H9 (cell line): Measurements from ENCODE around the gene MARK2. TPM values are rescaled to one million over a fixed set of nuclear protein-coding genes. Genes with fewer than 3 reads are reported as not detected.

Source experiments
- DNase-seq: peaks from one replicate; pipeline ENCODE4 v3.0.0-alpha.2; 2017
- H2AFZ ChIP-seq: one replicate; pipeline ENCODE4 v1.6.1; 2013; ENCODE audit warnings: mild to moderate bottlenecking, low read length, control low read depth, moderate library complexity
- H2AK5ac ChIP-seq: 2 replicates; pipeline ENCODE4 v1.6.1; 2013; ENCODE audit warnings: low read length, control low read depth, mixed read lengths; ENCODE audit not compliant: insufficient read length
- H2BK120ac ChIP-seq: one replicate; pipeline ENCODE4 v1.6.1; 2013; ENCODE audit warnings: low read depth, mild to moderate bottlenecking, low read length, control low read depth, inconsistent platforms; ENCODE audit not compliant: poor library complexity, severe bottlenecking
- H2BK12ac ChIP-seq: 2 replicates; pipeline ENCODE4 v1.6.1; 2013; ENCODE audit warnings: low read length, control low read depth, mixed read lengths, low read depth; ENCODE audit not compliant: insufficient read length
- H2BK15ac ChIP-seq: 2 replicates; pipeline ENCODE4 v1.6.1; 2013; ENCODE audit warnings: low read depth, low read length, control low read depth
- H2BK20ac ChIP-seq: one replicate; pipeline ENCODE4 v1.6.1; 2013; ENCODE audit warnings: low read depth, mild to moderate bottlenecking, low read length, control low read depth, inconsistent platforms; ENCODE audit not compliant: poor library complexity, severe bottlenecking
- H2BK5ac ChIP-seq: 2 replicates; pipeline ENCODE4 v1.6.1; 2013; ENCODE audit warnings: low read length, control low read depth, mixed read lengths; ENCODE audit not compliant: insufficient read length
- H3K14ac ChIP-seq: 2 replicates; pipeline ENCODE4 v1.6.1; 2013; ENCODE audit warnings: low read length, control low read depth; ENCODE audit not compliant: insufficient read depth
- H3K18ac ChIP-seq: 2 replicates; pipeline ENCODE4 v1.6.1; 2013; ENCODE audit warnings: low read depth, mild to moderate bottlenecking, mixed read lengths, low read length, control low read depth; ENCODE audit not compliant: insufficient read length
- H3K23ac ChIP-seq: 2 replicates; pipeline ENCODE4 v1.6.1; 2013; ENCODE audit warnings: low read length, control low read depth, mixed read lengths, low read depth; ENCODE audit not compliant: insufficient read length
- H3K23me2 ChIP-seq: 2 replicates; pipeline ENCODE4 v1.6.1; 2013; ENCODE audit warnings: low read depth, mild to moderate bottlenecking, mixed read lengths, low read length, control low read depth; ENCODE audit not compliant: insufficient read length, poor library complexity, severe bottlenecking
- H3K27ac ChIP-seq: 2 replicates; pipeline ENCODE4 v1.5.1; 2013; ENCODE audit warnings: low read length, control low read depth, mixed read lengths, low read depth; ENCODE audit not compliant: insufficient read length
- H3K27me3 ChIP-seq: 2 replicates; pipeline ENCODE4 v1.6.1; 2013; ENCODE audit warnings: low read length, control low read depth, inconsistent platforms; ENCODE audit not compliant: insufficient read depth
- H3K4ac ChIP-seq: 2 replicates; pipeline ENCODE4 v1.6.1; 2013; ENCODE audit warnings: low read depth, mild to moderate bottlenecking, control low read depth, inconsistent platforms, low read length, moderate library complexity
- H3K4me1 ChIP-seq: 2 replicates; pipeline ENCODE4 v1.6.1; 2013; ENCODE audit warnings: low read length, control low read depth, inconsistent platforms; ENCODE audit not compliant: insufficient read depth
- H3K4me2 ChIP-seq: 2 replicates; pipeline ENCODE4 v1.6.1; 2013; ENCODE audit warnings: low read length, control low read depth, mixed read lengths; ENCODE audit not compliant: insufficient read length, insufficient read depth
- H3K56ac ChIP-seq: 2 replicates; pipeline ENCODE4 v1.6.1; 2013; ENCODE audit warnings: low read depth, mild to moderate bottlenecking, mixed read lengths, low read length, control low read depth; ENCODE audit not compliant: insufficient read length
- H3K79me1 ChIP-seq: 2 replicates; pipeline ENCODE4 v1.6.1; 2013; ENCODE audit warnings: low read depth, mild to moderate bottlenecking, moderate library complexity, low read length, control low read depth, inconsistent platforms; ENCODE audit not compliant: insufficient read depth, poor library complexity, severe bottlenecking
- H3K79me2 ChIP-seq: 2 replicates; pipeline ENCODE4 v1.6.1; 2013; ENCODE audit warnings: low read length, control low read depth, inconsistent platforms; ENCODE audit not compliant: insufficient read depth
- H3K9ac ChIP-seq: 2 replicates; pipeline ENCODE4 v1.6.1; 2013; ENCODE audit warnings: low read length, control low read depth, mixed read lengths; ENCODE audit not compliant: insufficient read length; ENCODE audit errors: extremely low read depth
- H3K9me3 ChIP-seq: one replicate; pipeline ENCODE4 v1.6.1; 2013; ENCODE audit warnings: low read depth, low read length, inconsistent platforms; ENCODE audit not compliant: control insufficient read depth
- H3T11ph ChIP-seq: one replicate; pipeline ENCODE4 v1.6.1; 2013; ENCODE audit warnings: mild to moderate bottlenecking, low read length, control low read depth, inconsistent platforms
- H4K20me1 ChIP-seq: one replicate; pipeline ENCODE4 v1.6.1; 2013; ENCODE audit not compliant: control insufficient read depth, insufficient read length, insufficient read depth
- H4K5ac ChIP-seq: 2 replicates; pipeline ENCODE4 v1.6.1; 2013; ENCODE audit warnings: low read depth, mild to moderate bottlenecking, mixed read lengths, low read length, control low read depth; ENCODE audit not compliant: insufficient read length
- H4K8ac ChIP-seq: replicated peaks from 2 replicates; pipeline ENCODE4 v1.6.1; 2013; ENCODE audit warnings: low read length, control low read depth, mixed read lengths, low read depth; ENCODE audit not compliant: insufficient read length
- H4K91ac ChIP-seq: 2 replicates; pipeline ENCODE4 v1.6.1; 2013; ENCODE audit warnings: low read depth, mild to moderate bottlenecking, moderate library complexity, mixed read lengths, low read length, control low read depth; ENCODE audit not compliant: insufficient read length
- H3K27ac Mint-ChIP-seq, 3 experiments: 2 replicates in 2 of 3; 3 replicates in 1 of 3; pipeline ENCODE4 v1.8.0; 2020 to 2021; ENCODE audit warnings: mixed read lengths in 3 of 3, mild to moderate bottlenecking in 1 of 3, moderate library complexity in 1 of 3
- H3K27me3 Mint-ChIP-seq: 2 replicates; pipeline ENCODE4 v1.8.0; 2021; ENCODE audit warnings: low read depth, mild to moderate bottlenecking, moderate library complexity, mixed read lengths
- H3K36me3 Mint-ChIP-seq, 3 experiments: 2 replicates in 2 of 3; 3 replicates in 1 of 3; pipeline ENCODE4 v1.8.0; 2020 to 2021; ENCODE audit warnings: low read depth in 3 of 3, mixed read lengths in 3 of 3; ENCODE audit not compliant: insufficient read depth in 1 of 3
- H3K4me1 Mint-ChIP-seq, 2 experiments: 2 replicates each; pipeline ENCODE4 v1.8.0; 2020; ENCODE audit warnings: mixed read lengths in 2 of 2
- H3K4me3 Mint-ChIP-seq, 2 experiments: 2 replicates in 1 of 2; 3 replicates in 1 of 2; pipeline ENCODE4 v1.8.0; 2020 to 2021; ENCODE audit warnings: mild to moderate bottlenecking in 2 of 2, mixed read lengths in 2 of 2, moderate library complexity in 1 of 2
- H3K9me3 Mint-ChIP-seq, 2 experiments: 2 replicates in 1 of 2; 3 replicates in 1 of 2; pipeline ENCODE4 v1.8.0; 2020; ENCODE audit warnings: mild to moderate bottlenecking in 2 of 2, mixed read lengths in 2 of 2, moderate library complexity in 1 of 2
- WGBS: extraction: QIAGEN DNeasy Blood & Tissue Kit; methylation state at CpG from one replicate; pipeline ENCODE4 v1.1.7; 2013; ENCODE audit warnings: missing lambda C conversion rate, low lambda C conversion rate, mixed read lengths; ENCODE audit not compliant: insufficient read length; ENCODE audit errors: extremely low coverage; 5-methylcytosine and 5-hydroxymethylcytosine counted together
- total RNA-seq: library from RNA; stranded (reverse); gene quantifications from 2 replicates; pipeline ENCODE4 v1.2.1, GENCODE V29; 2021
- TF ChIP-seq, protein P1 (sequence below): fragments of 200-600 bp; sonication (generic); conservative IDR thresholded peaks from 3 replicates; pipeline ENCODE4 v1.8.0; 2021; ENCODE audit warnings: antibody characterized with exemption, mild to moderate bottlenecking

The MARK2 gene
- total RNA-seq, 1 experiment from 2014 or later, result 45.7 TPM

DNA sequence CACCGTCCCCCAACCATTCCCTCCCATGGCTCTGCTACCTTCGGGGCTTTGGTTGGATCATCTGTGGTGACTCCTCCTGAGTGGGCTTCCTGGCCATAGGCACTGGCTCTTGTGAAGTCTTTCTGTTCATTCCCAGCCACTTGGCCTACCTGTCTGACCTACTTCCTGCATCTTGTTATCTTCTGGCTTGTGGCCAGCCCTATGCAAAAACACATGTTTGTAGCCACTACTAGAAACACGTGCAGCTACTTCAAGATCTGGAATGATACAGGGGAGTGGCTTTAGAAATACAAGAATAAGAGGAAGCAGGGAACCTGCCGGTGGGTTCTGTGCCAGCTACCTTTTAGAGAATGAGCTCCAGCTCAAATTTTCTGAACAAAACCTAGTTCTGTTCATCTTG lies 57.2 kb downstream of the MARK2 start:
- peaks cover 3% of the 10 kb centered on the region for H3K79me1 ChIP-seq
- H3K9ac ChIP-seq, result no peak overlapping the region
- H3K9me3 ChIP-seq, result no peaks in the 10 kb centered on the region
- no peak overlapping the region for H3K18ac ChIP-seq
- no peaks in the 10 kb centered on the region for H4K20me1 ChIP-seq
- Mint-ChIP-seq H3K27ac (no peak overlapping the region), H3K9me3 (no peaks in the 10 kb centered on the region), H3K4me3 (no peak overlapping the region), H3K4me1 (peaks cover 4 to 9% of the 10 kb centered on the region in 2 experiments; a peak in 3 of 4 replicates), H3K27me3 (no peaks in the 10 kb centered on the region), H3K36me3 (peaks cover 21 to 64% (median 60%) of the 10 kb centered on the region in 3 experiments; a peak in 6 of 7 replicates)
- H2BK5ac ChIP-seq, result no peak overlapping the region
- H3K4me1 ChIP-seq, result no peaks in the 10 kb centered on the region
- no peak overlapping the region for H3K23ac ChIP-seq
- TF ChIP-seq, protein P1, sequence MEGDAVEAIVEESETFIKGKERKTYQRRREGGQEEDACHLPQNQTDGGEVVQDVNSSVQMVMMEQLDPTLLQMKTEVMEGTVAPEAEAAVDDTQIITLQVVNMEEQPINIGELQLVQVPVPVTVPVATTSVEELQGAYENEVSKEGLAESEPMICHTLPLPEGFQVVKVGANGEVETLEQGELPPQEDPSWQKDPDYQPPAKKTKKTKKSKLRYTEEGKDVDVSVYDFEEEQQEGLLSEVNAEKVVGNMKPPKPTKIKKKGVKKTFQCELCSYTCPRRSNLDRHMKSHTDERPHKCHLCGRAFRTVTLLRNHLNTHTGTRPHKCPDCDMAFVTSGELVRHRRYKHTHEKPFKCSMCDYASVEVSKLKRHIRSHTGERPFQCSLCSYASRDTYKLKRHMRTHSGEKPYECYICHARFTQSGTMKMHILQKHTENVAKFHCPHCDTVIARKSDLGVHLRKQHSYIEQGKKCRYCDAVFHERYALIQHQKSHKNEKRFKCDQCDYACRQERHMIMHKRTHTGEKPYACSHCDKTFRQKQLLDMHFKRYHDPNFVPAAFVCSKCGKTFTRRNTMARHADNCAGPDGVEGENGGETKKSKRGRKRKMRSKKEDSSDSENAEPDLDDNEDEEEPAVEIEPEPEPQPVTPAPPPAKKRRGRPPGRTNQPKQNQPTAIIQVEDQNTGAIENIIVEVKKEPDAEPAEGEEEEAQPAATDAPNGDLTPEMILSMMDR, result no peak
- H3K27me3 ChIP-seq, result no peaks in the 10 kb centered on the region
- no peak overlapping the region for H2BK120ac ChIP-seq
- H3K14ac ChIP-seq, result no peak overlapping the region
- no peak overlapping the region for H2AFZ ChIP-seq
- no peak for DNase-seq
- H2BK15ac ChIP-seq, result no peak overlapping the region
- H3T11ph ChIP-seq, result no peak overlapping the region
- no peak overlapping the region for H4K8ac ChIP-seq
- no peak overlapping the region for H2AK5ac ChIP-seq
- no peak overlapping the region for H2BK12ac ChIP-seq
- H2BK20ac ChIP-seq, result no peak overlapping the region
- H4K91ac ChIP-seq, result no peak overlapping the region
- no peak overlapping the region for H4K5ac ChIP-seq
- H3K4me2 ChIP-seq, result no peak overlapping the region
- H3K23me2 ChIP-seq, result no peaks in the 10 kb centered on the region
- H3K56ac ChIP-seq, result no peak overlapping the region
- WGBS, result no CpG with 5 or more reads among the region's 4 CpGs
- H3K79me2 ChIP-seq, result no peaks in the 10 kb centered on the region; the same call in 1 of the 2 replicates
- H3K4ac ChIP-seq, result no peak overlapping the region
- H3K27ac ChIP-seq, result no peak overlapping the region
